HCT116 (cell line): ENCODE measurements around the gene CASP6. TPM values are rescaled to one million over a fixed set of nuclear protein-coding genes. Genes with fewer than 3 reads are reported as not detected.

ENCODE experiments used
- ATAC-seq: fragments of 200-7000 bp; cut with Tn5 transposase; 2 replicates; pipeline ENCODE4 v1.9.1; 2020; ENCODE audit warnings: mild to moderate bottlenecking, moderate library complexity
- BruUV-seq: library from RNA; stranded (reverse); fragments of 400-500 nt; replicated peaks from 2 replicates; lab custom pipeline; 2021; lab: Mats Ljungman, UMichigan
- CTCF ChIA-PET: fragments of 300-600 bp; sonication (Branson Sonifier 250); formaldehyde crosslinking; loops from one replicate; lab custom pipeline; 2021; ENCODE audit warnings: antibody characterized with exemption; lab: Charles Lee
- POLR2A ChIA-PET: fragments of 300-600, 350-600 bp; sonication (Branson Sonifier 250); formaldehyde crosslinking; loops from one replicate; lab custom pipeline; 2021; ENCODE audit warnings: antibody characterized with exemption; lab: Charles Lee
- RAD21 ChIA-PET, 2 experiments: fragments of 300-600 bp; sonication (Branson Sonifier 250); formaldehyde crosslinking; loops; one replicate each; lab custom pipeline; 2023; ENCODE audit warnings: low total read pairs in 2 of 2; ENCODE audit not compliant: uncharacterized antibody in 2 of 2, unreplicated experiment in 2 of 2, low non-redundant PET in 1 of 2; lab: Charles Lee
- DNase-seq: peaks from one replicate; pipeline ENCODE4 v3.0.0-alpha.2; 2010; ENCODE audit warnings: low read depth, low spot score
- H2AFZ ChIP-seq: fragments of 200-600 bp; shearing (Covaris generic), sonication (generic); 2 replicates; pipeline ENCODE4 v1.6.1; 2017; ENCODE audit warnings: low read depth, mixed run types, mixed read lengths, antibody characterized with exemption, low read length; ENCODE audit not compliant: poor library complexity, severe bottlenecking
- H3K27ac ChIP-seq: 2 replicates; pipeline ENCODE4 v1.5.1; 2012; ENCODE audit warnings: low read depth, low read length
- H3K27me3 ChIP-seq: fragments of 200-600 bp; sonication (generic); 2 replicates; pipeline ENCODE4 v1.6.1; 2016; ENCODE audit warnings: mixed run types, low read length, mixed read lengths; ENCODE audit not compliant: insufficient read depth
- H3K36me3 ChIP-seq, 2 experiments: fragments of 200-500 bp in 1 of 2; fragments of 200-600 bp in 1 of 2; sonication (Bioruptor generic) in 1 of 2; sonication (generic) in 1 of 2; 2 replicates each; pipeline versions ENCODE4 v1.5.1 to v1.6.1; 2014 to 2016; ENCODE audit warnings: low read length in 2 of 2, inconsistent platforms in 1 of 2, mixed read lengths in 1 of 2, mixed run types in 1 of 2; ENCODE audit not compliant: insufficient read depth in 2 of 2, control insufficient read depth in 1 of 2
- H3K4me1 ChIP-seq, 2 experiments: fragments of 200-600 bp in 1 of 2; sonication (generic) in 1 of 2; 2 replicates each; pipeline versions ENCODE4 v1.5.1 to v1.6.1; 2012 to 2017; ENCODE audit warnings: low read length in 2 of 2, inconsistent platforms in 1 of 2, mild to moderate bottlenecking in 1 of 2, mixed read lengths in 1 of 2, mixed run types in 1 of 2, moderate library complexity in 1 of 2; ENCODE audit not compliant: insufficient read depth in 2 of 2, control insufficient read depth in 1 of 2
- H3K4me2 ChIP-seq: fragments of 200-600 bp; sonication (generic); 2 replicates; pipeline ENCODE4 v1.6.1; 2017; ENCODE audit warnings: mixed run types, low read length, mixed read lengths
- H3K4me3 ChIP-seq, 2 experiments: fragments of 200-600 bp in 1 of 2; sonication (generic) in 1 of 2; replicated peaks in 1 of 2; 2 replicates each; pipeline ENCODE4 v1.5.1; 2011 to 2016; ENCODE audit warnings: low read length in 2 of 2, control low read depth in 1 of 2, low read depth in 1 of 2, mild to moderate bottlenecking in 1 of 2, mixed read lengths in 1 of 2, mixed run types in 1 of 2
- H3K79me2 ChIP-seq: fragments of 200-600 bp; sonication (generic); 2 replicates; pipeline ENCODE4 v1.6.1; 2017; ENCODE audit warnings: mild to moderate bottlenecking, mixed run types, low read length, moderate library complexity, mixed read lengths; ENCODE audit not compliant: insufficient read depth
- H3K9ac ChIP-seq: fragments of 200-600 bp; sonication (generic); 2 replicates; pipeline ENCODE4 v1.6.1; 2016; ENCODE audit warnings: low read length, mixed read lengths
- H3K9me2 ChIP-seq: fragments of 200-600 bp; sonication (generic), shearing (Covaris generic); 2 replicates; pipeline ENCODE4 v1.6.1; 2017; ENCODE audit warnings: mixed run types, mild to moderate bottlenecking, moderate library complexity; ENCODE audit not compliant: insufficient read depth
- H3K9me3 ChIP-seq, 2 experiments: fragments of 200-500 bp in 1 of 2; fragments of 200-600 bp in 1 of 2; sonication (Bioruptor generic) in 1 of 2; sonication (generic) in 1 of 2; 2 replicates each; pipeline ENCODE4 v1.6.1; 2014 to 2017; ENCODE audit warnings: low read length in 2 of 2, mixed read lengths in 2 of 2, inconsistent platforms in 1 of 2, low read depth in 1 of 2, mild to moderate bottlenecking in 1 of 2, mixed run types in 1 of 2, moderate library complexity in 1 of 2; ENCODE audit not compliant: control insufficient read depth in 1 of 2, insufficient read depth in 1 of 2
- H4K20me1 ChIP-seq: fragments of 200-600 bp; sonication (generic), shearing (Covaris generic); 2 replicates; pipeline ENCODE4 v1.6.1; 2017; ENCODE audit warnings: mixed run types, mild to moderate bottlenecking, moderate library complexity; ENCODE audit not compliant: insufficient read depth
- ATF3 ChIP-seq: IDR thresholded peaks from 2 replicates; pipeline ENCODE4 v1.6.1; 2012
- CEBPB ChIP-seq: IDR thresholded peaks from 2 replicates; pipeline ENCODE4 v1.6.1; 2012; ENCODE audit warnings: low read depth
- ELF1 ChIP-seq: IDR thresholded peaks from 2 replicates; pipeline ENCODE4 v1.6.1; 2012; ENCODE audit warnings: low read depth, borderline replicate concordance
- EZH2 ChIP-seq: fragments of 200-600 bp; sonication (generic); IDR thresholded peaks from 2 replicates; pipeline ENCODE4 v1.6.1; 2017; ENCODE audit warnings: antibody characterized with exemption, mixed run types
- EZH2phosphoT487 ChIP-seq: fragments of 200-600 bp; IDR thresholded peaks from 2 replicates; pipeline ENCODE4 v1.6.1; 2018; ENCODE audit warnings: antibody characterized with exemption, borderline replicate concordance
- FOSL1 ChIP-seq: IDR thresholded peaks from 2 replicates; pipeline ENCODE4 v1.6.1; 2012; ENCODE audit warnings: low read depth
- JUND ChIP-seq: IDR thresholded peaks from 2 replicates; pipeline ENCODE4 v1.6.1; 2012
- POLR2A ChIP-seq: IDR thresholded peaks from 2 replicates; pipeline ENCODE4 v1.7.0; 2011; ENCODE audit warnings: borderline replicate concordance; ENCODE audit not compliant: insufficient read depth, insufficient read length; ENCODE audit errors: extremely low read depth
- RAD21 ChIP-seq: IDR thresholded peaks from 2 replicates; pipeline ENCODE4 v1.6.1; 2012; ENCODE audit warnings: low read depth, mild to moderate bottlenecking
- SIN3A ChIP-seq: IDR thresholded peaks from 2 replicates; pipeline ENCODE4 v1.6.1; 2012; ENCODE audit warnings: low read depth
- SP1 ChIP-seq: IDR thresholded peaks from 2 replicates; pipeline ENCODE4 v1.6.1; 2012; ENCODE audit warnings: low read depth
- SRF ChIP-seq: IDR thresholded peaks from 2 replicates; pipeline ENCODE4 v1.6.1; 2012; ENCODE audit warnings: low read depth
- TCF7L2 ChIP-seq: IDR thresholded peaks from 2 replicates; pipeline ENCODE4 v1.7.0; 2011; ENCODE audit warnings: borderline replicate concordance, inconsistent platforms; ENCODE audit not compliant: insufficient read depth, insufficient read length; ENCODE audit errors: extremely low read depth
- YY1 ChIP-seq: IDR thresholded peaks from 2 replicates; pipeline ENCODE4 v1.6.1; 2011; ENCODE audit warnings: low read length, low read depth, moderate library complexity, mild to moderate bottlenecking; ENCODE audit not compliant: insufficient replicate concordance; ENCODE audit errors: extremely low read depth
- ZFX ChIP-seq: fragments of 450-650 bp; IDR thresholded peaks from 2 replicates; pipeline ENCODE4 v1.6.1; 2017
- ZNF274 ChIP-seq: fragments of 200-500 bp; sonication (Bioruptor generic); IDR thresholded peaks from 2 replicates; pipeline ENCODE4 v1.6.1; 2014; ENCODE audit warnings: mild to moderate bottlenecking, low read depth, low read length, inconsistent platforms
- intact Hi-C: fragments of 100-400 bp; cut with micrococcal nuclease; formaldehyde crosslinking; loops from 2 replicates; pipeline ENCODE4 v1.10.0; 2022
- total RNA-seq: library from RNA; stranded (reverse); gene quantifications from one replicate; pipeline ENCODE4 v1.2.1, GENCODE V29; 2021; ENCODE audit not compliant: unreplicated experiment
- TF ChIP-seq, protein P1 (sequence below): IDR thresholded peaks from 2 replicates; pipeline ENCODE4 v1.6.1; 2012; ENCODE audit warnings: low read depth
- TF ChIP-seq, protein P2 (sequence below): IDR thresholded peaks from 2 replicates; pipeline ENCODE4 v1.6.1; 2012
- TF ChIP-seq, protein P3 (sequence below): IDR thresholded peaks from 2 replicates; pipeline ENCODE4 v1.6.1; 2011; ENCODE audit warnings: mild to moderate bottlenecking, low read length, moderate library complexity; ENCODE audit not compliant: insufficient replicate concordance; ENCODE audit errors: extremely low read depth

The CASP6 gene
- total RNA-seq, 1 experiment from 2014 or later: 18.1 TPM

DNA sequence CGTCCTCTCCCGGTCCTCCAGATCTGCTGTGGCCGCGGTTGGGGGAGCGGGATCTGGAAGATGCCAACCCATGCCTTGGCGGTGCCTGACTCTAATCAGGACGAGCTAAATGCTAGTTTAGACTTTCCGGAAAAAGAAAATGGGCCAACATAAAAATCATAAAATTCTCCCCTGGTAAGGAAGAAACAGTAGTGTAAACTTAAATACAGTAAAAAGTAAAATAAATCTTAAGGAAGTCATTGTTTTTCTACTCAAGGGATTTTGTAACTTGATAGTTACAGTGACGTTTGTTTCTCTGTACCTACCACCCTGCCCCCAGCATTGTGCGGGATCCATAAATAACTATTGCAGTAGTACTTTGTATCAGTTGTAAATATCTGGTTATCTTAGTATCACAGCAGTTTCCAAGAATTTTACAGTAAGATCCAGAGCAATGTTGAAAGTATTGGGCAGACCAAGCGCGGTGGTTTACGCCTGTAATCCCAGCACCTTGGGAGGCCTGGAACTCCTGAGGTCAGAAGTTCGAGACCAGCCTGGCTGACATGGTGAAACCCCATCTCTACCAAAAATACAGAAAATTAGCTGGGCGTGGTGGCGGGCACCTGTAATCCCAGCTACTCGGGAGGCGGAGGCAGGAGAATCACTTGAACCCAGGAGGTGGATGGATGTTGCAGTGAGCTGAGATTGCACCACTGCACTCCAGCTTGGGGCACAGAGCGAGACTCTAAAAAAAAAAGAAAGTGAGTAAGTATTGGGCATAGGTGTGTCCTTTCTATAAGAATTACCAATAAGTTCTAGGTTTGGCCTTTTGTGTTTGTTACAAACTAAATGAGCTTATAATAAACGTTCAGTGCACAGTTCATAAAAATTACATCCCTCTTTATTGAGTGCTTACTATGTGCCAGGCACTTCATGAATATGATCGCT, 27.6 kb upstream of the CASP6 start:
- Histone ChIP-seq H2AFZ (peak overlapping the region; percentile 98), H4K20me1 (no peaks in the 10 kb centered on the region), H3K9me2 (no peaks in the 10 kb centered on the region), H3K36me3 (no peaks in the 10 kb centered on the region), H3K4me3 (peak overlapping the region; percentile 49 to 57), H3K9me3 (no peaks in the 10 kb centered on the region), H3K9ac (peak overlapping the region; percentile 49), H3K79me2 (peaks cover 35% of the 10 kb centered on the region), H3K27ac (0 out of 2 replicates have a peak overlapping the region, but pooled peaks have one; percentile 47), H3K4me2 (peak overlapping the region; percentile 80), H3K4me1 (peaks cover 6 to 17% of the 10 kb centered on the region in 2 experiments), H3K27me3 (no peaks in the 10 kb centered on the region)
- intact Hi-C loops: no loop called here
- no TSS peak for BruUV-seq
- ATAC-seq: no peak
- DNase-seq: no peak
- ChIA-PET POLR2A (interaction anchor here (0.7 kb wide), 1 partner anchor 84 kb away, joined by 3 read pairs; no protein-coding TSS in a partner anchor), RAD21 (no interaction called here), CTCF (no interaction called here)
- TF ChIP-seq ELF1 (no peak), ZFX (no peak), SRF (no peak), POLR2A (no peak), CEBPB (no peak), FOSL1 (no peak), RAD21 (no peak), TCF7L2 (no peak), ZNF274 (no peak), JUND (no peak), EZH2phosphoT487 (no peak), SIN3A (no peak), SP1 (no peak), EZH2 (no peak), ATF3 (no peak), YY1 (no peak)
- TF ChIP-seq, protein P1, sequence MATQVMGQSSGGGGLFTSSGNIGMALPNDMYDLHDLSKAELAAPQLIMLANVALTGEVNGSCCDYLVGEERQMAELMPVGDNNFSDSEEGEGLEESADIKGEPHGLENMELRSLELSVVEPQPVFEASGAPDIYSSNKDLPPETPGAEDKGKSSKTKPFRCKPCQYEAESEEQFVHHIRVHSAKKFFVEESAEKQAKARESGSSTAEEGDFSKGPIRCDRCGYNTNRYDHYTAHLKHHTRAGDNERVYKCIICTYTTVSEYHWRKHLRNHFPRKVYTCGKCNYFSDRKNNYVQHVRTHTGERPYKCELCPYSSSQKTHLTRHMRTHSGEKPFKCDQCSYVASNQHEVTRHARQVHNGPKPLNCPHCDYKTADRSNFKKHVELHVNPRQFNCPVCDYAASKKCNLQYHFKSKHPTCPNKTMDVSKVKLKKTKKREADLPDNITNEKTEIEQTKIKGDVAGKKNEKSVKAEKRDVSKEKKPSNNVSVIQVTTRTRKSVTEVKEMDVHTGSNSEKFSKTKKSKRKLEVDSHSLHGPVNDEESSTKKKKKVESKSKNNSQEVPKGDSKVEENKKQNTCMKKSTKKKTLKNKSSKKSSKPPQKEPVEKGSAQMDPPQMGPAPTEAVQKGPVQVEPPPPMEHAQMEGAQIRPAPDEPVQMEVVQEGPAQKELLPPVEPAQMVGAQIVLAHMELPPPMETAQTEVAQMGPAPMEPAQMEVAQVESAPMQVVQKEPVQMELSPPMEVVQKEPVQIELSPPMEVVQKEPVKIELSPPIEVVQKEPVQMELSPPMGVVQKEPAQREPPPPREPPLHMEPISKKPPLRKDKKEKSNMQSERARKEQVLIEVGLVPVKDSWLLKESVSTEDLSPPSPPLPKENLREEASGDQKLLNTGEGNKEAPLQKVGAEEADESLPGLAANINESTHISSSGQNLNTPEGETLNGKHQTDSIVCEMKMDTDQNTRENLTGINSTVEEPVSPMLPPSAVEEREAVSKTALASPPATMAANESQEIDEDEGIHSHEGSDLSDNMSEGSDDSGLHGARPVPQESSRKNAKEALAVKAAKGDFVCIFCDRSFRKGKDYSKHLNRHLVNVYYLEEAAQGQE: no peak
- TF ChIP-seq, protein P2, sequence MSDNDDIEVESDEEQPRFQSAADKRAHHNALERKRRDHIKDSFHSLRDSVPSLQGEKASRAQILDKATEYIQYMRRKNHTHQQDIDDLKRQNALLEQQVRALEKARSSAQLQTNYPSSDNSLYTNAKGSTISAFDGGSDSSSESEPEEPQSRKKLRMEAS: no peak
- TF ChIP-seq, protein P3, sequence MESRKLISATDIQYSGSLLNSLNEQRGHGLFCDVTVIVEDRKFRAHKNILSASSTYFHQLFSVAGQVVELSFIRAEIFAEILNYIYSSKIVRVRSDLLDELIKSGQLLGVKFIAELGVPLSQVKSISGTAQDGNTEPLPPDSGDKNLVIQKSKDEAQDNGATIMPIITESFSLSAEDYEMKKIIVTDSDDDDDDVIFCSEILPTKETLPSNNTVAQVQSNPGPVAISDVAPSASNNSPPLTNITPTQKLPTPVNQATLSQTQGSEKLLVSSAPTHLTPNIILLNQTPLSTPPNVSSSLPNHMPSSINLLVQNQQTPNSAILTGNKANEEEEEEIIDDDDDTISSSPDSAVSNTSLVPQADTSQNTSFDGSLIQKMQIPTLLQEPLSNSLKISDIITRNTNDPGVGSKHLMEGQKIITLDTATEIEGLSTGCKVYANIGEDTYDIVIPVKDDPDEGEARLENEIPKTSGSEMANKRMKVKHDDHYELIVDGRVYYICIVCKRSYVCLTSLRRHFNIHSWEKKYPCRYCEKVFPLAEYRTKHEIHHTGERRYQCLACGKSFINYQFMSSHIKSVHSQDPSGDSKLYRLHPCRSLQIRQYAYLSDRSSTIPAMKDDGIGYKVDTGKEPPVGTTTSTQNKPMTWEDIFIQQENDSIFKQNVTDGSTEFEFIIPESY: no peak
